ENCODE measurements around the gene TTC16. TPM values are rescaled to one million over a fixed set of nuclear protein-coding genes. Genes with fewer than 3 reads are reported as not detected.
A peak's percentile ranks its signal among the peaks of the same experiment; 100 is the strongest.

The TTC16 gene
- total and polyA plus RNA-seq, 4 donors, result 1.5 to 5.6 (median 2.7) TPM

GRCh38 chr9:127698985-127699670, 16.8 kb upstream of the TTC16 start:
- TF ChIP-seq CTCF (IDR thresholded peaks at IDR 0.05; ENCODE audit: control extremely low read depth, extremely low read depth), result no peak
- peak; percentile 99 for ATAC-seq (ENCODE audit: insufficient read depth, low FRiP score)
- 14% methylated on average over 41 of the region's 41 CpGs for WGBS, 2 donors
- peaks cover 0 to 4% (median 0%) of the 10 kb centered on the region in 5 donors for H3K4me1 ChIP-seq (ENCODE audit: control insufficient read depth in 5 of 5, insufficient read depth in 5 of 5, low read length in 5 of 5)
- peak overlapping the region; percentile 74 to 84 for H3K27ac ChIP-seq (ENCODE audit: low read depth in 1 of 2, low read length in 1 of 2)
- DNase-seq, result peak; percentile 97 to 98 (median 97)
- H3K9ac ChIP-seq (ENCODE audit: insufficient read depth in 1 of 2, low read length in 2 of 2), result peak overlapping the region; percentile 26 to 31
- no peak overlapping the region for H3K4me3 ChIP-seq
- H3K36me3 ChIP-seq (ENCODE audit: control insufficient read depth in 4 of 4, insufficient read depth in 4 of 4, low read length in 4 of 4), result no peaks in the 10 kb centered on the region
- H3K27me3 ChIP-seq (ENCODE audit: control insufficient read depth in 3 of 3, insufficient read depth in 3 of 3, low read length in 2 of 3), result no peaks in the 10 kb centered on the region
- no peaks in the 10 kb centered on the region for H3K9me3 ChIP-seq (ENCODE audit: control insufficient read depth in 4 of 4, insufficient read depth in 3 of 4, low read length in 3 of 4)

GRCh38 chr9:127700140-127700539, 15.7 kb upstream of the TTC16 start:
- Histone ChIP-seq H3K27me3 (ENCODE audit: control insufficient read depth in 3 of 3, insufficient read depth in 3 of 3, low read length in 2 of 3) (no peaks in the 10 kb centered on the region), H3K9ac (ENCODE audit: insufficient read depth in 1 of 2, low read length in 2 of 2) (no peak overlapping the region), H3K4me1 (ENCODE audit: control insufficient read depth in 5 of 5, insufficient read depth in 5 of 5, low read length in 5 of 5) (peaks cover 0 to 4% (median 0%) of the 10 kb centered on the region in 5 donors), H3K9me3 (ENCODE audit: control insufficient read depth in 4 of 4, insufficient read depth in 3 of 4, low read length in 3 of 4) (no peaks in the 10 kb centered on the region), H3K4me3 (no peak overlapping the region), H3K27ac (ENCODE audit: low read depth in 1 of 2, low read length in 1 of 2) (no peak overlapping the region), H3K36me3 (ENCODE audit: control insufficient read depth in 4 of 4, insufficient read depth in 4 of 4, low read length in 4 of 4) (no peaks in the 10 kb centered on the region)
- no peak for ATAC-seq (ENCODE audit: insufficient read depth, low FRiP score)
- TF ChIP-seq CTCF (IDR thresholded peaks at IDR 0.05; ENCODE audit: control extremely low read depth, extremely low read depth), result no peak
- no peak for DNase-seq
- 99 to 100% methylated on average over 2 of the region's 2 CpGs for WGBS, 2 donors

GRCh38 chr9:127700594-127701255, 15.2 kb upstream of the TTC16 start:
- Histone ChIP-seq H3K27me3 (ENCODE audit: control insufficient read depth in 3 of 3, insufficient read depth in 3 of 3, low read length in 2 of 3) (no peaks in the 10 kb centered on the region), H3K9me3 (ENCODE audit: control insufficient read depth in 4 of 4, insufficient read depth in 3 of 4, low read length in 3 of 4) (no peaks in the 10 kb centered on the region), H3K4me3 (no peak overlapping the region), H3K4me1 (ENCODE audit: control insufficient read depth in 5 of 5, insufficient read depth in 5 of 5, low read length in 5 of 5) (peaks cover 0 to 9% (median 0%) of the 10 kb centered on the region in 5 donors), H3K9ac (ENCODE audit: insufficient read depth in 1 of 2, low read length in 2 of 2) (no peak overlapping the region), H3K36me3 (ENCODE audit: control insufficient read depth in 4 of 4, insufficient read depth in 4 of 4, low read length in 4 of 4) (no peaks in the 10 kb centered on the region), H3K27ac (ENCODE audit: low read depth in 1 of 2, low read length in 1 of 2) (no peak overlapping the region)
- ATAC-seq (ENCODE audit: insufficient read depth, low FRiP score) (no peak), DNase-seq (no peak)
- 75 to 79% methylated on average over 5 of the region's 5 CpGs for WGBS, 2 donors
- no peak for TF ChIP-seq CTCF (IDR thresholded peaks at IDR 0.05; ENCODE audit: control extremely low read depth, extremely low read depth)
